ENCODE results near the gene THSD7A.

THSD7A gene

DNA sequence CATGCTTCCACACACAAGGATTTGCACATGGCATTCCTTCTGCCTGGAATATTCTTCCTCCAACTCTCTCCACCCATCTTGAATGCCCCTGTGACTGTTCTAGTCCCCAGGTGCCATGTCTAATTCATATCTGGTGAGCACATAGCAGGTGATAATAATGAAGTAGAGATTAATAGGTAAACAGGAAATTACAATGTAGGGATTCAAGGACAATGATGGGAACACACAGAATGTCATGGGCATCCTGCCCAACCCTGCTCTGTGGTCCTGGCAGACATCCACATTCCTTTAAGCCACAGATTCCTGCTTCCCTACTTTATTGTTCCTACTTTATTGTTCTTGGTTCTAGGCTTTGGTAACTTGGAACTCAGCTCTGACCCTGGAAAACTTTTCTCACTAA, 115.8 kb downstream of the THSD7A start:
- H3K27ac ChIP-seq: no peak overlapping the region; the same call in 1 of the 2 replicates
- TF ChIP-seq, protein P1, sequence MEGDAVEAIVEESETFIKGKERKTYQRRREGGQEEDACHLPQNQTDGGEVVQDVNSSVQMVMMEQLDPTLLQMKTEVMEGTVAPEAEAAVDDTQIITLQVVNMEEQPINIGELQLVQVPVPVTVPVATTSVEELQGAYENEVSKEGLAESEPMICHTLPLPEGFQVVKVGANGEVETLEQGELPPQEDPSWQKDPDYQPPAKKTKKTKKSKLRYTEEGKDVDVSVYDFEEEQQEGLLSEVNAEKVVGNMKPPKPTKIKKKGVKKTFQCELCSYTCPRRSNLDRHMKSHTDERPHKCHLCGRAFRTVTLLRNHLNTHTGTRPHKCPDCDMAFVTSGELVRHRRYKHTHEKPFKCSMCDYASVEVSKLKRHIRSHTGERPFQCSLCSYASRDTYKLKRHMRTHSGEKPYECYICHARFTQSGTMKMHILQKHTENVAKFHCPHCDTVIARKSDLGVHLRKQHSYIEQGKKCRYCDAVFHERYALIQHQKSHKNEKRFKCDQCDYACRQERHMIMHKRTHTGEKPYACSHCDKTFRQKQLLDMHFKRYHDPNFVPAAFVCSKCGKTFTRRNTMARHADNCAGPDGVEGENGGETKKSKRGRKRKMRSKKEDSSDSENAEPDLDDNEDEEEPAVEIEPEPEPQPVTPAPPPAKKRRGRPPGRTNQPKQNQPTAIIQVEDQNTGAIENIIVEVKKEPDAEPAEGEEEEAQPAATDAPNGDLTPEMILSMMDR (conservative IDR thresholded peaks at IDR 0.05): no peak
- no peak for TF ChIP-seq ZFX (IDR thresholded peaks at IDR 0.05)

DNA sequence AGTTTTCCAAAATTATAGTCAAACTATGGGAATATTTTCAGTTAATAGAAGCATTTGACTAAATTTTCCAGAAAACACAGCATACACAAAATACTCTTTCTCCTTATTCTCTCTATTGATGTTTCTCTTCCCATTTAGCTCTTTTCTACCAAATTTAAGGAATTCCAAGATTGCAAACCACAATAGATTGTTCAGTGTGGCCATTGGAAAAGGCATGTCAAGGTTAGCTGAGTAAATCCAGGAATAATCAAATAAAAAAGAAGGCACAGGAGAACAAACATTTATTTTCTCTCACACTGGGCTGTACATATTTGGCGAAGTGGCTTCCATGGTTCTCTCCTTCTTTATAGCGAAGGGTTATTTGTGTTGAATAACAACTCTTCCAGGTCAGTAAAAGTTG, 117.3 kb downstream of the THSD7A start:
- no peak for TF ChIP-seq ZFX (IDR thresholded peaks at IDR 0.05)
- TF ChIP-seq, protein P1 (conservative IDR thresholded peaks at IDR 0.05): no peak
- H3K27ac ChIP-seq: no peak overlapping the region

DNA sequence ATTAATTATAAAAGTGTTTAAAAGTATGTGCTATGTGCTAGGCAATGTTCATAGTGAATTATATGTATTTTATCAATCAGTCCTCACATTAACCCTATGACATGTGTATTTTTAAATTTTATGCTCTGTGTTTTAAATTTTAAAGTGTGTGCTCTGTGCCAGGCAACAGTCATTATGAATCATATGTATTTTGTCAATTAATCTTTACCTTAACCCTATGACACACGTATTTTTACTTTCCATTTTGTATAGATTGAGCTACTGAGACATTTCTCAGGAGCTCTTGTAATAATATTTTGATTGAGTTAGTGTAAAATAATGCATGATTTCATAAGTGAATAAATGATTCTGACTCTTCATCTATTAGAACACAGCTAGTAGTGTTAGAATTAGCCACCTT, 117.8 kb downstream of the THSD7A start:
- no peak for TF ChIP-seq ZFX (IDR thresholded peaks at IDR 0.05)
- TF ChIP-seq, protein P1 (conservative IDR thresholded peaks at IDR 0.05): no peak
- no peak overlapping the region for H3K27ac ChIP-seq

DNA sequence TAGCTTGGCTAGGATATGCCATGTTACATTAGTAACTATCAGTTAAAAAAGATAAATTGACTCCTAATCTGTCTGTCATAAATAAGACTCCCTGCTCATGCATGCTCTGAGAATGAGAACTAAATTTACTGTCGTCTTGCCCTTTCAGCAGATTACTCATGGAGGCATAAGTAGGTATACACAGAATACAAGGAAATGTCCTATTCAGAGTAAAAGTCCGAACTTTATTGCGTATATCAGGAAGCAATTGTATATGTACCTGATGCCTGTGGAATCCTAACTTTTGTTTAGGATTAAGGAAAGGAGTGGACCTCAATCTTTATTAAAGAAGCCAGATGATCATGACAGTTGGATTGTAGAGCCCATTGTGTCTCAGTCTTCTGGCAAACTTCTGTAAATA, 118.6 kb downstream of the THSD7A start:
- no peak overlapping the region for H3K27ac ChIP-seq
- TF ChIP-seq, protein P1 (conservative IDR thresholded peaks at IDR 0.05): no peak
- TF ChIP-seq ZFX (IDR thresholded peaks at IDR 0.05): no peak

DNA sequence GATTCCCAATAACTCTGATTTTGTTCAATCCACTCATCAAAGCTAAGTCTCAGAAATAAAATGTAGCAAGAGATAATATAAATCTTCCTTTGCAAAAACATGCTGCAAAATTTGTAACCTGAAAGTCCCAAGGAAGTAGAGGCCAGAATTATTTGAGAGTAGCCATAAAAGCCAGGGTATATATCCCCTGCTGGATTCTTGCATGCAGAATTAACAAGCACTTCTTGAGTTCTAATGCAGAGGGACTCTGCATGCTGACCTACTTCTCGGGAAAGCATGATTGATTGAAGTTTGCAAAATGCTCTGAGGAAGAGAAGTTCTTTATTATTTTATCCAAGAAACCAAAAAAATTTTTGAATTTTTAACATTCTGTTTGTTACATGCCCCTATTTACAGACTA, 121.6 kb downstream of the THSD7A start:
- H3K27ac ChIP-seq: no peak overlapping the region
- TF ChIP-seq, protein P1 (conservative IDR thresholded peaks at IDR 0.05): no peak
- no peak for TF ChIP-seq ZFX (IDR thresholded peaks at IDR 0.05)

DNA sequence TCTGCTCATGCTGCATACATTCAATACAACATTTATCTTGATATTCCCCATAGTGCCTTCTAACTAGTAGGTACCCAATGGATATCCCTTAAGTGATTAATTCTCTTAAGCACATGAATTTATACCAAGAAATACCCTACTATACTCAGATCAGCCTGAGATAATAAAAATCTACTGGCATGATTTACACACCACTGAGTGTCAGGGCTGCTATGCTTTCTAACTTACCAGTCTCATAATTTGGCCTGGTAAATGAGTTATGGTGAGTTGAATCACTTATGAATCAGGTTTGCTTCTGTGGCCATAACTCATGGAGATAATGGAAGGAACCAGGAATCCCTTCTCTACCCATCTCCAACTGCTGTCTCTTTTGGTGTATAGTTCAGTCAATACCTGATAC, 122.8 kb downstream of the THSD7A start:
- no peak overlapping the region for H3K27ac ChIP-seq
- no peak for TF ChIP-seq ZFX (IDR thresholded peaks at IDR 0.05)
- TF ChIP-seq, protein P1 (conservative IDR thresholded peaks at IDR 0.05): no peak

DNA sequence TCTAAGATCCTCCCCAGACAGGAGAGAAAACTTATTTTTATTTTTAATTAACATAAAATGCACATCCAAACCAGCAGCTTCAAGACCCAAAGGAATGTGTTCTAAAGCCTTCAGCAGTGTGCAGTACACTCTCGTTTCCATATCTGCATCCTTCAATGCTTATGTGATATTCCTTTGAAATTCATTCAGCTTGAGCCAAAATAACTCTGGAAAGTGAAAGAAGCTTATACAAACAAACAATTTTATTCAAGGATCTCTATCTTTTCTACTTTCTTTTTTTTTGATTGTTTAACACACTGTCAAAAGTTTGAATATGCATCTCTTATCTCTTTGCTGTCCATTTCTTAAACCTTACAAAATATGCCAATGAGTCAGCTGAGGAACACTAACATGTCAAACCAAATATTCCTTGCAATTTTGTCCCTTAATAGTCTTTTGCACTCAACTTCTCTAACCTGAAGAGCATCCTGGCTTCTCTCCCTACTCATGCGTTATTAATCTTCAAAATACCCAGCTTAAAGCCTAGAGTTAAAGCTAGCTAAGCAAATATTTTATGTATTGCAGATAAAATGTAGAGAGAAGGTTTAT, 124.3 kb downstream of the THSD7A start:
- H3K27ac ChIP-seq: no peak overlapping the region
- no peak for TF ChIP-seq ZFX (IDR thresholded peaks at IDR 0.05)
- TF ChIP-seq, protein P1 (conservative IDR thresholded peaks at IDR 0.05): no peak

All from C4-2B (cell line).